ENCODE measurements around the gene KCTD21.
A peak's percentile ranks its signal among the peaks of the same experiment; 100 is the strongest.

Gene KCTD21

DNA sequence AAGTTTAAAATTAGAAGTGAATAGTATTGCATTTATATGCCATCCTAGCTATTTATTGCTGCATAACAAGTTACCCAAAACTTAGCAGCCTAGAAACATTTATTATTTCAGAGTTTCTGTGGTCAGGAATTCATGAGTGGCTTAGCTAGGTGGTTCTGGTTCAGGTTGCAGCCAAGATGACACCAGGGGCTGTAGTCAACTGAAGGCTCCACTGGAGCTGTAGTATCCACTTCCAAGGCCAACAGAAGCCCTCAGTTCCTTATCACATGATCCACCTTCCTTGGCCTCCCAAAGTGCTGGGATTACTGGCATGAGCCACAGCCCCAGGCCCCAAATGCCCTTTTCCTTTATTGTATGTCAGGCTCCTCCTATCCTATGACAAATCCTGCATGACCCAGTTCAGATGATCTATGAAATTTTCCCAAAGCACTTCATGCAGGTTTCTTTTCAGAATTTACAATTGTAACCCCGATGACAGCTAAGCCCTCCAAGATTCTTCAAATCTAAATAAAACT is 42.9 kb downstream of the KCTD21 start:
- TF ChIP-seq CTCF (IDR thresholded peaks at IDR 0.05; ENCODE audit: low read depth, low read length, missing control alignments), result no peak
- H3K36me3 ChIP-seq (replicated peaks), result no peaks in the 10 kb centered on the region
- DNase-seq, result no peak
- H3K27ac ChIP-seq, result no peak overlapping the region
- in situ Hi-C loops (cut with HindIII; ENCODE audit: low pct_ligation_motif_present, low sequenced_read_pairs), result no loop called here
- no peaks in the 10 kb centered on the region for H3K27me3 ChIP-seq (replicated peaks)
- no peak overlapping the region for H3K4me3 ChIP-seq (ENCODE audit: low read depth, low read length)

GRCh38 chr11:78140392-78141077 is 47.9 kb downstream of the KCTD21 start:
- in situ Hi-C loops (cut with HindIII; ENCODE audit: low pct_ligation_motif_present, low sequenced_read_pairs), result no loop called here
- no peak for DNase-seq
- no peak for TF ChIP-seq CTCF (IDR thresholded peaks at IDR 0.05; ENCODE audit: low read depth, low read length, missing control alignments)
- Histone ChIP-seq H3K36me3 (replicated peaks) (no peaks in the 10 kb centered on the region), H3K27me3 (replicated peaks) (no peaks in the 10 kb centered on the region), H3K27ac (no peak overlapping the region), H3K4me3 (ENCODE audit: low read depth, low read length) (peak overlapping the region; percentile 87)

DNA sequence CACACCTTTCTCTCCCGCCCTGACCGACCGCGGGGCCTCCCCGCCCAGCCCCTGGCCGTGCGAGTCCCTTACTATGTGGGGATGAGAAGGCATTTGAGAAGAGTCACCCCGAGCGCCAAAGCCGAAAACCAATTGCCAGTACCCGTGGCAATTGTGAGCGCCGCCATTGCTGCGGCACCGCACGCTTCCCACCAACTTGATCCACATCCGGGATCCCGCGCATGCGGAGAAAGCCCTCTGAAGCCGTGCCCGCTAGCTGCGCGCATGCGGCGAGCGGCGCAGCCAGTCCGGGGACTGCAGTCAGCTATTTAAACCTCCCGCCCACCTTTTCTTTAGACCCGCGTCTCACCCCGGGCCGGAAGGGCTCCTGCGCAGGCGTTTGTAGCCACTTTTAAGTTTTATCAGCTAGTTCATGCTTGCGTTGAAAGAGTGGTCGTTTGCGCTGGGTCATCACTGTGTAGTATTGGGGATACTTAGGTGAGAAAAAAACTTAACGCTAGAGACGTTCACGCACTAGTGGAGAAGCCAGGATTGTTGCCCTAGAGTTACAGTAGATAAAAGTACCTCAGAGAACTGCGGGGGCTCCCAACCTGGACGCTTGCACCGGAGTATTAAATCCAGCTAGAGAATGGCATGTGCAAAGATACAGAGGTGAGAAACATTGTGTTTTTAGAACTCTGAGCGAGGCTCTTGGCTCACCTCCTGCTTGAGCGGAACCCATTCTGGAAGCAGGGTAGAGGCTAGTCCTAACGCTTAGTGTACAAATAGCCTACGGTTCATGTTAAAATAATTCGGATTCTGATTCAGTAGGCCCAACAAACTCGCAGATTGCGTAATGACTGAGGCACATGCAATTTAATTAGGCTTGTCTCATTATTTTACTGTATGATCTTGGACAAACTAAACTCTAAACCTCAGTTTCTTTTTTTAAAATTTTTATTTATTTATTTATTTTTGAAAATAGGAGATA is 48.7 kb downstream of the KCTD21 start, which contains the start of gene ALG8:
TSS of gene ALG8 (minus strand) at position 205 of the 970 bp plus-strand sequence. CDS start at position 167, 38 bp downstream.
- TF ChIP-seq CTCF (IDR thresholded peaks at IDR 0.05; ENCODE audit: low read depth, low read length, missing control alignments), result no peak

DNA sequence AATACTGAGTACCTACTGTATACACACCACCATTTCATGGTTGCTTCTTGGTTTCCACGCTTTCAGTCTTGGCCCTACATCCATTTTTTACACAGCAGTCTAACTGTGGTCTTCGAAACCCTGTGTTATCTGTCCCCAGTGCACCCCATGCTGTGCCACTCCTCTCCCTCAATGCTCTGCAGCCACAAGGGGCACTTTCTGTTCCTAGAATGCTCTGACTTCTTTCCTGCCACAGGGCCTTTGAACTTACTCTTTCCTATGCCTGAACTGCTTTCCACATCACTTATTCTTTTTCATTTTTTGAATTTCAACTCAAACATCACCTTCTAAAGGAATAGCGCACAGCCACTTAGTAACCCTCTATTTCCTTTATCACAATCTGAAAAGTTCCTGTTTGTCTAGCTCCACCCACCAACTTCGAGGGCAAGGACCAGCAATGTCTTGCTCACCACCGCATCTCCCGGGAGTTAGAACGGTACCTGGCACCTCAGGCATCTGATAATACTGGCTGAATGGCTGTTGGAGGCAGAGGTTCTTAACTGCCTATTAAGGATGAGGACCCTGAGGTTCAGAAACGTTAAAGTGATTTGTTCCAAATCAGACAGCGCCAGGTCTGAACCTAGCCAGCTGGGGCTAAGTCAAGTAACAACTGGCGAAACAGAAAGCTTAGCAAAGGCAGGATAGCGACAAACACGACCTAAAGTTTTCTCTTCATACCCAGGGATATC is 49.6 kb downstream of the KCTD21 start:
- no peaks in the 10 kb centered on the region for H3K27me3 ChIP-seq (replicated peaks)
- in situ Hi-C loops (cut with HindIII; ENCODE audit: low pct_ligation_motif_present, low sequenced_read_pairs), result no loop called here
- H3K27ac ChIP-seq, result peak overlapping the region; percentile 85
- no peaks in the 10 kb centered on the region for H3K36me3 ChIP-seq (replicated peaks)
- peak; percentile 25 for TF ChIP-seq CTCF (IDR thresholded peaks at IDR 0.05; ENCODE audit: low read depth, low read length, missing control alignments)
- peak; percentile 28 for DNase-seq
- H3K4me3 ChIP-seq (ENCODE audit: low read depth, low read length), result peak overlapping the region; percentile 87

More for the DNA sequence above, 48.7 kb downstream of the KCTD21 start, which contains the start of gene ALG8:
- in situ Hi-C loops (cut with HindIII; ENCODE audit: low pct_ligation_motif_present, low sequenced_read_pairs), result no loop called here
- H3K27ac ChIP-seq, result peak within 1 kb of the TSS; percentile 85
- no peaks in the 10 kb centered on the region for H3K27me3 ChIP-seq (replicated peaks)
- no peaks in the 10 kb centered on the region for H3K36me3 ChIP-seq (replicated peaks)
- DNase-seq, result peak; percentile 97
- H3K4me3 ChIP-seq (ENCODE audit: low read depth, low read length), result peak within 1 kb of the TSS; percentile 87

DNA sequence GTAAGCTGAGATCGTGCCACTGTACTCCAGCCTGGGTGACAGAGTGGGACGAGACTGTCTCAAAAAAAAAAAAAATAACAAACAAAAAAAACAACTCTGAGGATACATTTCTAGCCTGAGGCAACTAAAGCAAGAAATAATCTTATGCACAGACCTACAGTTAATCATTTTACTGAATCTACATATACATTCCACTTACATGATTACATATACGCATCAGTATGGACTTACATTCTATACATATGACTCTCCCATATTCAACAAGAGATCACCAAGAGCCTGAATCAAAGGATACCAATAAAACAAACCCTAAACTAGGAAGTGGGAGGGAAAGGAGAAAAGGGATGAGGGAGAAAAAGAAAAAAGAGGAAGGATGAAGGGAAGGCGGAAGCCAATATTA is 50.1 kb downstream of the KCTD21 start:
- Histone ChIP-seq H3K27me3 (replicated peaks) (no peaks in the 10 kb centered on the region), H3K4me3 (ENCODE audit: low read depth, low read length) (peak overlapping the region; percentile 87), H3K36me3 (replicated peaks) (no peaks in the 10 kb centered on the region), H3K27ac (no peak overlapping the region)
- no peak for TF ChIP-seq CTCF (IDR thresholded peaks at IDR 0.05; ENCODE audit: low read depth, low read length, missing control alignments)
- in situ Hi-C loops (cut with HindIII; ENCODE audit: low pct_ligation_motif_present, low sequenced_read_pairs), result no loop called here
- DNase-seq, result no peak
